ENCODE data around the gene CERS5. TPM values are rescaled to one million over a fixed set of nuclear protein-coding genes. Genes with fewer than 3 reads are reported as not detected.

The CERS5 gene
- polyA plus RNA-seq, 1 experiment, result 83.3 TPM

GRCh38 chr12:50106907-50107306 is 60.3 kb downstream of the CERS5 start:
- Histone ChIP-seq H3K27me3 (ENCODE audit: control insufficient read depth, insufficient read depth, low read length) (peaks cover 5% of the 10 kb centered on the region), H3K4me3 (ENCODE audit: low read depth, low read length) (no peak overlapping the region), H3K27ac (ENCODE audit: low read depth, low read length) (no peak overlapping the region), H3K9me3 (ENCODE audit: control insufficient read depth, insufficient read depth, low read length) (no peaks in the 10 kb centered on the region)
- TF ChIP-seq CTCF (IDR thresholded peaks at IDR 0.05; ENCODE audit: low read depth, low read length), result no peak
- POLR2A ChIA-PET, result interaction anchor here (0.6 to 1.3 kb wide), 2 partner anchors 22 to 252 kb away, joined by 3 to 5 read pairs; no protein-coding TSS in a partner anchor
- CTCF ChIA-PET, result no interaction called here
- no peak for DNase-seq (ENCODE audit: low read depth, low spot score)

GRCh38 chr12:50105913-50106450 is 61.2 kb downstream of the CERS5 start:
- peaks cover 5% of the 10 kb centered on the region for H3K27me3 ChIP-seq (ENCODE audit: control insufficient read depth, insufficient read depth, low read length)
- no peaks in the 10 kb centered on the region for H3K9me3 ChIP-seq (ENCODE audit: control insufficient read depth, insufficient read depth, low read length)
- H3K4me3 ChIP-seq (ENCODE audit: low read depth, low read length), result no peak overlapping the region
- ChIA-PET CTCF (interaction anchor here (0.7 to 1.1 kb wide), 2 partner anchors 18 to 36 kb away, joined by 3 read pairs; no protein-coding TSS in a partner anchor), POLR2A (interaction anchor here (0.6 kb wide), 1 partner anchor 20 kb away, joined by 5 read pairs; no protein-coding TSS in a partner anchor)
- no peak for DNase-seq (ENCODE audit: low read depth, low spot score)
- H3K27ac ChIP-seq (ENCODE audit: low read depth, low read length), result no peak overlapping the region
- no peak for TF ChIP-seq CTCF (IDR thresholded peaks at IDR 0.05; ENCODE audit: low read depth, low read length)

- peaks cover 5% of the 10 kb centered on the region for H3K27me3 ChIP-seq (ENCODE audit: control insufficient read depth, insufficient read depth, low read length)
- DNase-seq (ENCODE audit: low read depth, low spot score), result no peak
- ChIA-PET POLR2A (interaction anchor here (0.6 to 1.4 kb wide), 3 partner anchors 7 to 25 kb away, joined by 3 to 7 read pairs (median 7); partner anchors contain the start of genes COX14 and SMARCD1), CTCF (interaction anchor here (1.0 to 2.8 kb wide), 5 partner anchors 15 to 138 kb away, joined by 3 to 11 read pairs (median 5); no protein-coding TSS in a partner anchor)
- no peaks in the 10 kb centered on the region for H3K9me3 ChIP-seq (ENCODE audit: control insufficient read depth, insufficient read depth, low read length)
- H3K27ac ChIP-seq (ENCODE audit: low read depth, low read length), result no peak overlapping the region
- TF ChIP-seq CTCF (IDR thresholded peaks at IDR 0.05; ENCODE audit: low read depth, low read length), result no peak
- H3K4me3 ChIP-seq (ENCODE audit: low read depth, low read length), result no peak overlapping the region
Observed at GRCh38 chr12:50104417-50105366, 62.5 kb downstream of the CERS5 start.

GRCh38 chr12:50103767-50104321 is 63.3 kb downstream of the CERS5 start, which contains the start of gene GPD1:
Gene GPD1 (plus strand): TSS chr12:50104008. CDS start chr12:50104051, 43 bp downstream.
- DNase-seq (ENCODE audit: low read depth, low spot score), result no peak
- POLR2A ChIA-PET, result interaction anchor here (0.6 to 1.4 kb wide), 2 partner anchors 8 to 26 kb away, joined by 7 read pairs; partner anchors contain the start of gene COX14
- Histone ChIP-seq H3K27ac (ENCODE audit: low read depth, low read length) (no peak within 1 kb of the TSS), H3K27me3 (ENCODE audit: control insufficient read depth, insufficient read depth, low read length) (peaks cover 5% of the 10 kb centered on the region), H3K9me3 (ENCODE audit: control insufficient read depth, insufficient read depth, low read length) (no peaks in the 10 kb centered on the region), H3K4me3 (ENCODE audit: low read depth, low read length) (no peak within 1 kb of the TSS)
- no peak for TF ChIP-seq CTCF (IDR thresholded peaks at IDR 0.05; ENCODE audit: low read depth, low read length)
- CTCF ChIA-PET, result interaction anchor here (1.6 to 4.3 kb wide), 5 partner anchors 7 to 137 kb away, joined by 4 to 46 read pairs (median 6); partner anchors contain the start of gene COX14

All from AG04450 (cell line).